Right atrium auricular region (tissue), 2 donors: ENCODE data around the gene MRPS18A. TPM values are rescaled to one million over a fixed set of nuclear protein-coding genes. Genes with fewer than 3 reads are reported as not detected.

Experiments
- DNase-seq: peaks from one replicate; pipeline ENCODE4 v3.0.0-alpha.2; 2019; ENCODE audit warnings: low spot score
- H3K27ac ChIP-seq, 2 donors: fragments of 200-600 bp; sonication (generic); 1 replicate in 1 of 2; 2 replicates in 1 of 2; pipeline ENCODE4 v1.5.1; 2016 to 2019
- H3K27me3 ChIP-seq, 2 donors: fragments of 200-600 bp; sonication (generic); one replicate each; pipeline versions ENCODE4 v1.5.1 to v1.6.0; 2017 to 2019
- H3K36me3 ChIP-seq: fragments of 200-600 bp; sonication (generic); one replicate; pipeline ENCODE4 v1.5.1; 2016
- H3K4me1 ChIP-seq, 2 donors: fragments of 200-600 bp; sonication (generic); one replicate each; pipeline versions ENCODE4 v1.5.1 to v1.6.0; 2017 to 2019
- H3K4me3 ChIP-seq, 2 donors: fragments of 200-600 bp; sonication (generic); 1 replicate in 1 of 2; 2 replicates in 1 of 2; pipeline ENCODE4 v1.5.1; 2017 to 2019; ENCODE audit warnings: mild to moderate bottlenecking in 1 of 2, moderate library complexity in 1 of 2
- H3K9me3 ChIP-seq, 2 donors: fragments of 200-600 bp; sonication (generic); one replicate each; pipeline ENCODE4 v1.5.1; 2019
- CTCF ChIP-seq, 2 donors: fragments of 200-600 bp; sonication (generic); IDR thresholded peaks; one replicate each; pipeline ENCODE4 v1.5.1; 2019; ENCODE audit warnings: antibody characterized with exemption in 2 of 2
- total RNA-seq, 2 donors: library from RNA; depleted of rRNA; stranded (reverse); fragments of >200 nt; gene quantifications; one replicate each; pipeline ENCODE4 v1.1.0, GENCODE V29; 2016

MRPS18A gene
- total RNA-seq, 2 donors from 2014 or later = 40.4 to 42.7 TPM

DNA sequence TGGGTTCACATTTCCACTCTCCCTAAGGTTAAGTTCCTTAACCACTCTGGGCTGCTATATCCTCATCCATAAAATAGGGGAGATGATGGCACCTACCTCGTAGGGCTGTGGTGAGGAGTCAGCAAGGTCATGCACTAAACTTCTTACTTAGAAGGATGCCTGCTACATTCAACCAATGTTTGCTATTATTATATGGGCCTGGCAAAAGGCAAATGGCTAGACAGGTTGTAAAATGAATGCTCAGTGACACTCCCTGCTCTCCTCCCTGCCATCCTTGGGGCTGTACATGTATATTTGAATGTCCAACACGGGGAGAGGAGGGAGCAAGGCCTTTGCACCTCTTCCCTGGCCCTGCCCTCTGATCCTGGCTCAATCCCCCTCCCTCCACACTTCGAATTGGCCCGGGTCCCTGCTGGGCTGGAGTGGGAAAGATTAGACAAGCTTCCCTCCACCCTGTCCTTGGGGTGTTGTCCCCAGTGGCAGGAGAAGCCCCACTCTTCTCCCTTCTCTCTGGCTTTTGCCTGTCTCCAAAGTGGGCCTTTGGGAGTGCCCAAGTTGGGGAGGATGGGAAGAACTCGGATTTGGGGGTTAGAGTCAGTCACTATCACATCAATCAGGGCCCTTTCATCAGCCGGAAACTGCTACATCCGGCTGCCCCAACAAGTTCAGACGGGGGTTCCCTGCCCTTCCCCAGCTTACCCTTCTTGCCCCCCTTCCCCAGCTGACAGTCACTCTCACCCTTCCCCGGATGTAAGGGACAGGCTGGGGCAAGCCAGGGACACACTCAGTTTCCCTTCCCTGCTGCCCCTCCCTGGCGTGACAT is 46.1 kb upstream of the MRPS18A start:
- TF ChIP-seq CTCF (IDR thresholded peaks at IDR 0.05) = no peak
- no peaks in the 10 kb centered on the region for H3K36me3 ChIP-seq
- H3K4me1 ChIP-seq = peaks cover 0 to 7% of the 10 kb centered on the region in 2 donors
- H3K4me3 ChIP-seq = no peak overlapping the region
- H3K9me3 ChIP-seq = peaks cover 0 to 22% of the 10 kb centered on the region in 2 donors
- DNase-seq = no peak
- no peak overlapping the region for H3K27ac ChIP-seq
- H3K27me3 ChIP-seq = no peaks in the 10 kb centered on the region

- Histone ChIP-seq H3K27ac (no peak overlapping the region), H3K9me3 (peaks cover 0 to 22% of the 10 kb centered on the region in 2 donors), H3K4me1 (no peaks in the 10 kb centered on the region), H3K36me3 (no peaks in the 10 kb centered on the region), H3K4me3 (no peak overlapping the region), H3K27me3 (no peaks in the 10 kb centered on the region)
- no peak for TF ChIP-seq CTCF (IDR thresholded peaks at IDR 0.05)
- no peak for DNase-seq
Measured at GRCh38 chr6:43730634-43731033, 43.0 kb upstream of the MRPS18A start.

GRCh38 chr6:43729537-43729936 is 41.9 kb upstream of the MRPS18A start:
- H3K4me1 ChIP-seq = no peaks in the 10 kb centered on the region
- H3K36me3 ChIP-seq = no peaks in the 10 kb centered on the region
- H3K27ac ChIP-seq = no peak overlapping the region
- no peak for DNase-seq
- no peaks in the 10 kb centered on the region for H3K27me3 ChIP-seq
- no peak overlapping the region for H3K4me3 ChIP-seq
- no peak for TF ChIP-seq CTCF (IDR thresholded peaks at IDR 0.05)
- peaks cover 0 to 22% of the 10 kb centered on the region in 2 donors for H3K9me3 ChIP-seq

GRCh38 chr6:43728586-43728985 is 41.0 kb upstream of the MRPS18A start:
- Histone ChIP-seq H3K4me3 (no peak overlapping the region), H3K36me3 (no peaks in the 10 kb centered on the region), H3K27me3 (no peaks in the 10 kb centered on the region), H3K4me1 (no peaks in the 10 kb centered on the region), H3K27ac (no peak overlapping the region), H3K9me3 (peaks cover 0 to 22% of the 10 kb centered on the region in 2 donors)
- no peak for TF ChIP-seq CTCF (IDR thresholded peaks at IDR 0.05)
- no peak for DNase-seq

- Histone ChIP-seq H3K9me3 (peaks cover 0 to 22% of the 10 kb centered on the region in 2 donors), H3K27me3 (no peaks in the 10 kb centered on the region), H3K4me3 (no peak overlapping the region), H3K4me1 (no peaks in the 10 kb centered on the region), H3K36me3 (no peaks in the 10 kb centered on the region), H3K27ac (no peak overlapping the region)
- DNase-seq = no peak
- TF ChIP-seq CTCF (IDR thresholded peaks at IDR 0.05) = no peak
Measured at GRCh38 chr6:43727634-43728033, 40.0 kb upstream of the MRPS18A start.
